Pancreas (tissue), 10 donors: ENCODE data around the gene PARD3B. TPM values are rescaled to one million over a fixed set of nuclear protein-coding genes. Genes with fewer than 3 reads are reported as not detected.
"Not testable (repeated sequence)": the region's sequence is repeated elsewhere in the genome, so short reads cannot be mapped to it uniquely, and the experiment has no call there.

Experiments
- ATAC-seq, 4 donors: fragments of 200-7000 bp; cut with Tn5 transposase; one replicate each; pipeline versions ENCODE4 v1.8.0 to v1.9.1; 2020; ENCODE audit warnings: mild to moderate bottlenecking in 4 of 4, moderate library complexity in 4 of 4
- DNase-seq, 6 donors: peaks; one replicate each; pipeline ENCODE4 v3.0.0-alpha.2; 2020
- FAIRE-seq: peaks from 2 replicates; lab custom pipeline; 2012; peaks lifted over from hg19 to GRCh38; lab: Jason Lieb, UNC
- H3K27ac ChIP-seq, 4 donors: fragments of 200-600 bp; sonication (generic); 1 replicate in 3 of 4; 2 replicates in 1 of 4; pipeline versions ENCODE4 v1.5.0 to v1.8.0; 2020
- H3K27me3 ChIP-seq, 4 donors: fragments of 200-600 bp; one replicate each; pipeline ENCODE4 v1.8.0; 2021
- H3K36me3 ChIP-seq, 3 donors: fragments of 200-600 bp; sonication (generic) in 1 of 3; one replicate each; pipeline versions ENCODE4 v1.5.0 to v1.8.0; 2020 to 2021
- H3K4me1 ChIP-seq, 3 donors: fragments of 200-600 bp; one replicate each; pipeline ENCODE4 v1.8.0; 2021
- H3K4me3 ChIP-seq, 4 donors: fragments of 200-600 bp; sonication (generic) in 2 of 4; one replicate each; pipeline versions ENCODE4 v1.5.0 to v1.8.0; 2020 to 2021
- H3K9me3 ChIP-seq, 4 donors: fragments of 200-600 bp; one replicate each; pipeline ENCODE4 v1.8.0; 2021
- CTCF ChIP-seq, 4 donors: fragments of 200-600 bp; sonication (generic) in 3 of 4; IDR thresholded peaks; one replicate each; pipeline versions ENCODE4 v1.5.0 to v1.8.0; 2021; ENCODE audit warnings: antibody characterized with exemption in 4 of 4
- WGBS, 2 donors: extraction: QIAGEN DNeasy Blood & Tissue Kit; methylation state at CpG; one replicate each; pipeline ENCODE4 v1.1.7; 2013; 5-methylcytosine and 5-hydroxymethylcytosine counted together
- intact Hi-C, 3 donors: fragments of 100-400 bp; cut with DNase I; formaldehyde crosslinking; loops; one replicate each; pipeline versions ENCODE4 v1.11.1 to v1.14.2; 2022
- polyA plus RNA-seq, 2 donors: library from polyadenylated mRNA; stranded (reverse); fragments of 200-250 nt; gene quantifications; one replicate each; pipeline ENCODE4 v1.2.3, GENCODE V29; 2013
- total RNA-seq, 6 donors: library from RNA; stranded (reverse); fragmentation: NEBNext Ultra II Directional in 4 of 6; extraction: Animal tissue kit (Norgen Biotek cat#: 25700) in 4 of 6; gene quantifications; one replicate each; pipeline versions ENCODE4 v1.2.1 to v1.2.4, GENCODE V29; 2021 to 2023
- donor health status: healthy with polysubstance abuse.
- donor health status: DM: no; HTN: no; CAD: no; lungs with moderate emphysema.
- donor health status: DM: no; HTN: no; CAD: no.
- donor health status: control.
- donor health status: control.
- donor health status: Bipolar disorder and iron deficiency.
- donor health status: DM: yes; HTN: yes; CAD: no.
- donor health status: DM: no; HTN: no; CAD: no.
- donor health status: DM: no; HTN: no; CAD: no.
- donor health status: DM: yes; HTN: yes; CAD: no.

PARD3B gene
- total and polyA plus RNA-seq, 8 donors = 2.8 to 21.5 (median 12.7) TPM

GRCh38 chr2:205484764-205485163, 939.5 kb downstream of the PARD3B start:
- H3K4me3 ChIP-seq = no peak overlapping the region
- WGBS, 2 donors = 78 to 79% methylated on average over 4 of the region's 4 CpGs
- ATAC-seq (no peak), FAIRE-seq (no peak), DNase-seq (no peak)
- H3K9me3 ChIP-seq = no peaks in the 10 kb centered on the region
- H3K4me1 ChIP-seq = no peaks in the 10 kb centered on the region
- H3K27ac ChIP-seq = no peak overlapping the region
- H3K36me3 ChIP-seq = no peaks in the 10 kb centered on the region
- no peak for TF ChIP-seq CTCF (IDR thresholded peaks at IDR 0.05)
- intact Hi-C loops = no loop called here
- H3K27me3 ChIP-seq = no peaks in the 10 kb centered on the region

GRCh38 chr2:205493528-205493927, 948.3 kb downstream of the PARD3B start:
- H3K27ac ChIP-seq, H3K4me1 ChIP-seq, FAIRE-seq, H3K9me3 ChIP-seq, DNase-seq, H3K4me3 ChIP-seq, ATAC-seq, H3K27me3 ChIP-seq, intact Hi-C loops, H3K36me3 ChIP-seq: not testable (repeated sequence)
- 97 to 98% methylated on average over 2 of the region's 2 CpGs for WGBS, 2 donors

GRCh38 chr2:205494537-205495235, 949.4 kb downstream of the PARD3B start:
- FAIRE-seq = no peak
- intact Hi-C loops = no loop called here
- Histone ChIP-seq H3K9me3 (no peaks in the 10 kb centered on the region), H3K4me3 (no peak overlapping the region), H3K36me3 (no peaks in the 10 kb centered on the region), H3K27ac (no peak overlapping the region), H3K27me3 (no peaks in the 10 kb centered on the region), H3K4me1 (no peaks in the 10 kb centered on the region)
- ATAC-seq = no peak
- 88 to 93% methylated on average over 7 of the region's 7 CpGs for WGBS, 2 donors
- TF ChIP-seq CTCF (IDR thresholded peaks at IDR 0.05) = no peak
- DNase-seq = no peak

GRCh38 chr2:205495819-205496218, 950.5 kb downstream of the PARD3B start:
- no peaks in the 10 kb centered on the region for H3K36me3 ChIP-seq
- ATAC-seq (no peak), DNase-seq (no peak), FAIRE-seq (no peak)
- H3K27ac ChIP-seq = no peak overlapping the region
- H3K27me3 ChIP-seq = no peaks in the 10 kb centered on the region
- WGBS, 2 donors = 71 to 77% methylated on average over 1 of the region's 1 CpG
- no peak overlapping the region for H3K4me3 ChIP-seq
- intact Hi-C loops = no loop called here
- no peak for TF ChIP-seq CTCF (IDR thresholded peaks at IDR 0.05)
- no peaks in the 10 kb centered on the region for H3K4me1 ChIP-seq
- no peaks in the 10 kb centered on the region for H3K9me3 ChIP-seq

GRCh38 chr2:205496370-205496769, 951.1 kb downstream of the PARD3B start:
- intact Hi-C loops = no loop called here
- Histone ChIP-seq H3K27me3 (no peaks in the 10 kb centered on the region), H3K4me3 (no peak overlapping the region), H3K4me1 (no peaks in the 10 kb centered on the region), H3K9me3 (no peaks in the 10 kb centered on the region), H3K27ac (no peak overlapping the region), H3K36me3 (no peaks in the 10 kb centered on the region)
- no peak for TF ChIP-seq CTCF (IDR thresholded peaks at IDR 0.05)
- ATAC-seq (no peak), FAIRE-seq (no peak), DNase-seq (no peak)
- 84 to 88% methylated on average over 1 of the region's 1 CpG for WGBS, 2 donors
